Stimulated activated CD4-positive, alpha-beta T cell treated with anti-CD3 and anti-CD28 coated beads, Interleukin-4, amount 100 ng/mL, for 1 hour (primary cell): Measurements from ENCODE around the gene TMF1.

ENCODE experiments used
- DNase-seq: peaks from one replicate; pipeline ENCODE4 v3.0.0-alpha.2; 2020

Gene TMF1

GRCh38 chr3:69051756-69052471 is at the start of gene TMF1:
TMF1 (minus strand) TSS chr3:69052333; CDS start chr3:69052086, 247 bp downstream.
- DNase-seq, result peak; percentile 96

- no peak for DNase-seq
Measured at GRCh38 chr3:69099576-69099975, 47.4 kb upstream of the TMF1 start.

- DNase-seq, result no peak
Measured at GRCh38 chr3:69097407-69098086, 45.4 kb upstream of the TMF1 start.

GRCh38 chr3:69096299-69096698 is 44.2 kb upstream of the TMF1 start:
- DNase-seq, result no peak

- no peak for DNase-seq
Measured at GRCh38 chr3:69095636-69096035, 43.5 kb upstream of the TMF1 start.

GRCh38 chr3:69094467-69095205 is 42.5 kb upstream of the TMF1 start:
- no peak for DNase-seq

- DNase-seq, result no peak
Measured at GRCh38 chr3:69092030-69092516, 39.9 kb upstream of the TMF1 start.

- no peak for DNase-seq
Measured at GRCh38 chr3:69091389-69092029, 39.4 kb upstream of the TMF1 start.

- DNase-seq, result no peak
Measured at GRCh38 chr3:69090021-69090420, 37.9 kb upstream of the TMF1 start.

- no peak for DNase-seq
Measured at GRCh38 chr3:69088063-69088462, 35.9 kb upstream of the TMF1 start.

GRCh38 chr3:69087030-69087791 is 35.1 kb upstream of the TMF1 start:
- DNase-seq, result no peak

GRCh38 chr3:69085833-69086722 is 33.9 kb upstream of the TMF1 start:
- peak; percentile 82 for DNase-seq

GRCh38 chr3:69085168-69085832 is 33.2 kb upstream of the TMF1 start:
- DNase-seq, result no peak

- DNase-seq, result peak; percentile 89
Measured at GRCh38 chr3:69084326-69085167, 32.4 kb upstream of the TMF1 start, which contains the start of gene ARL6IP5. ARL6IP5 (plus strand) TSS chr3:69084937; CDS start chr3:69085048, 111 bp downstream.

GRCh38 chr3:69082805-69083204 is 30.7 kb upstream of the TMF1 start:
- DNase-seq, result peak; percentile 63

- no peak for DNase-seq
Measured at GRCh38 chr3:69082361-69082760, 30.2 kb upstream of the TMF1 start.

GRCh38 chr3:69081583-69082262 is 29.6 kb upstream of the TMF1 start:
- DNase-seq, result no peak

- DNase-seq, result peak; percentile 96
Measured at GRCh38 chr3:69080233-69080920, 28.2 kb upstream of the TMF1 start, which contains the start of gene UBA3. UBA3 (minus strand) TSS chr3:69080365; CDS start chr3:69080353, 12 bp downstream.
